Fibroblast of skin of left biceps (primary cell): ENCODE measurements around the gene RPS6KA2.
A peak's percentile ranks its signal among the peaks of the same experiment; 100 is the strongest.

Experiments
- DNase-seq, 2 experiments: peaks; one replicate each; pipeline ENCODE4 v3.0.0-alpha.2; 2013; ENCODE audit warnings: low read depth in 2 of 2

The RPS6KA2 gene

DNA sequence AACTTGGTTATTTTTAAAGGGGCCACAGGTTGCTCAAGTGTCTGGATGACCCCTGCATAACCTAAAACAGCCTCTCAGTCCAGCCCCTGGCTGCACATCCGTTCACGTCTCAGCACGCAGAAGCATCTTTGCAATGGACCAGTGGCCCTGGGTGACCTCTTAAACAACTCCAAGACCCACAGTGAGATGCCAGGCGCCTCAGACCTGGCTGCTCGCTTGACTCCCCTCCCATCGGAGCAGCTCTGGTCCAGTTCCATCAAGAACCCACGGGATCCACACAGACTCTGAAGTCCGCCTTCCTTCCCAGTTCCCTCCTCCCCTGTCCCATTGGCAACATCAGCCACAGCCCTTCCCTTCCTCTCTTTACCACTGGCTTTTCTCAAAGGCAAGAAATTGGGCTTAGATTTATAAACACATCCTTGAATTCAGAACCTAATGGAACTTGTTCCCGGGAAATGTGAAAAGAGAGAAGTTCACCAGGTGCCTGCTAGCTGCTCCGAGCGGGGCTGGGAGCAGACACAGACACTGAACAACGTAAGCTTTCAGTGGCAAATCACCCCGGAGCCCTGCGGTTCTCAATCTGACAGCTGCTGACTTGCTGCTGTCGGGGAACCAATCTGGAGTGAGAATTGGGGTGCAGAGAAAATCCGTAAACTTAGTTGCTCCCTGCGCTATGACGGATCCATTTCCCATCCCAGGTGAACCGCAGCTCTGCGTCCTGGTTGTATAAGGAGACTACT is 204.7 kb downstream of the RPS6KA2 start:
- DNase-seq = no peak

DNA sequence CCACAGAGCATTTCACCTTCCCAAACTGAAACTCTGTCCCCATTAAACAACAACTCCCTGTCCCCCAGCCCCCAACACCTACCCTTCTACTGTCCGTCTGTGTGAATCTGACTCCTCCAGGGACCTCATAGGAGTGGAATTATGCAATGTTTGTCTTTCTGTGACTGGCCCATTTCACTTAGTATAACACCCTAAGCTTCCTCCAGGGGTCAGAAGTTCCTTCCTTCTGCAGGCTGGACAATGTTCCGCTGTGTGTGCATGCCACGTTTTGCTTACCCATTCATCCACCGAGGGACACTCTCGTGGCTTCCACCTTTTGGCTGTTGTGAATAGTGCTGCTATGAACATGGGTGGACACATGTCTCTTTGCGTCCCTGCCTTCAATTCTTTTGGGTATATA is 206.7 kb downstream of the RPS6KA2 start:
- no peak for DNase-seq

DNA sequence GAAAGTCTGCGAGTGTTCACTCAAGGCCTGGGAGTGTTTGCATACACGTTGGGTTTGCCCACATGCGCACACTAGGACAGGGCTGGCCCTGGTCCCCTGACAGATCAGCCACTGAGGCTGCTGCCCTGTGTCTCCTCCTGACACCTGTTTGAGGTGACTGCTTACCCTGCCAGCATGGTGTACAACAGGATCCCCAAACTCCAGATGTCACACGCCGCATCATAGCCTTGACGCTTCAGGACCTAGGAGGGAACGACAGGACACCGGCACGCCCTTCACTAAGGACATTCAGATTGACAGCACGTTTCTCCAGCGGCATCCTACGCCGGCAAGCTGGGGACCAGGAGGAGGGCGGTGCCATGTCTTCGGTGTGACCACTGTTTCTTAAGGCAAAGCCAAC is 207.3 kb downstream of the RPS6KA2 start:
- DNase-seq = no peak

DNA sequence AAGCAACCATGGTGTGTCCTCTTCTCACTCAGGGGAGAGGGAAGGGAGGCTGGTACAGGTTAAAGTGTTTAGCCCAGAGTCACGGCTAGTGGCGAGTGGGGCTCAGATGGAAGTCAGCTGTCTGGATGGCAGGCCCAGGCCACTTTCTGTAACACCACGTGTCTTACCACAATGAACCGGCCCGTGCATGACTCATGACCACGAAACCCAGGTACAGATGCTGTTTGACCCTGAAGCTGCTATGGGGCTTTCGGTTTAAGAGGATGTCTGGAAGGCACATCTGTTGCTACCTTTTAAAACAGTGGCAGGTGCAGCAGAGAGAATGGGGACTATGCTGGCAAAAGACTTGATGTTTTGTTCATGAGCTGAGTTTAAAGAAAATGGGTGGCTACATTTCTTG is 207.8 kb downstream of the RPS6KA2 start:
- DNase-seq = no peak

DNA sequence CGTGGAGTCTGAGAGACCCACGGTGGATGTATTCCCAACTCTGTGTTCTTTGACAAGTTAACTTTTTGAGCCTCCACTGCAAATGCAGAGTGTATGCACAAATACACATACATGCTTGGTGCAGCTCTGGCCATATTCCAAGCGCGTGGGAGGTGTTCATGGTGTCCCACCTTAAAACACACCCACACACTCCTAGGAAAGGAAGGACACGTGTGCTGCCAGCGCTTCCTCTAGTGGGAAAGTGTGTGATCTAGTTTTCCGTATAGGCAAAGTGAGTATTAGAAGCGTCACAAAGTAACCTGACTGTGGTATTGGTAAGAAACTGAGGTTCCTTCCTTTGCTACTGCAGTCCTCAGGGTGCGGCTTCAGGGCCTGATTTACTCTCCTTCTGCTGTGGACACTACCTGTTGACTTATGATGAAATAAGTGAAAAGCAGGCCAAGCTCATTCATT is 208.3 kb downstream of the RPS6KA2 start:
- no peak for DNase-seq

DNA sequence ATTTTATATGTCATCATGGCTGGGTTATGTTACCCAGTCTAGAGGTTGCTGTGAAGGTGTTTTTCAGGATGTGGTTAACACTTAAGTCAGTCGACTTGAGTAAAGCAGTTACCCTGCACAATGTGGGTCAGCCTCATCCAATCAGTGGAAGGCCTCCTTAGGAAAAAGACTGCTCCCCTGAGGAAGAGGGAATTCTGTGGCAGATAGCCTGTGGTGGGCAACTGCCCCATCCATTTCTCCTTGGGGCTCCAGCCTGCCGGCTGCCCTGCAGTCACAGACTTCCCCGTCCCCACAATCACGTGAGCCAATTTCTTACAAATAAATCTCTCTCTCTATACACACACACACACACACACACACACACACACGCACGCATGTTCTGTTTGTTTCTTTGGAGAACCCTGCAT is 209.8 kb downstream of the RPS6KA2 start:
- no peak for DNase-seq

DNA sequence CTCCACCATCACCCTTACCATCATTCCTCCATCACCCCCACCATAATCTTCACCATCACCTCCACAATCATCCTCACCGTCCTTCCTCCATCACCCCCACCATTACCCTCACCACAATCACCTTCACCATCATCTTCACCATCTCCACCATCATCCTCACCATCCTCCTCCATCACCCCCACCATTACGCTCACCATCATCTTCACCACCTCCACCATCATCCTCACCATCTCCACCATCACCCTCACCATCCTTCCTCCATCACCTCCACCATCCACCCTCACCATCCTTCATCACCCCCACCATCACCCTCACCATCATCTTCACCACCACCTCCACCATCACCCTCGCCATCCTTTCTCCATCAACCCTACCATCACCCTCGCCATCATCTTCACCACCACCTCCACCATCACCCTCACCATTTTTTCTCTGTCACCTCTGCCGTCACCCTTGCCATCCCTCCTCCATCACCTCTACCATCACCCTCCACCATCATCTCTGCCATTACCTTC is 211.2 kb downstream of the RPS6KA2 start:
- no peak for DNase-seq

DNA sequence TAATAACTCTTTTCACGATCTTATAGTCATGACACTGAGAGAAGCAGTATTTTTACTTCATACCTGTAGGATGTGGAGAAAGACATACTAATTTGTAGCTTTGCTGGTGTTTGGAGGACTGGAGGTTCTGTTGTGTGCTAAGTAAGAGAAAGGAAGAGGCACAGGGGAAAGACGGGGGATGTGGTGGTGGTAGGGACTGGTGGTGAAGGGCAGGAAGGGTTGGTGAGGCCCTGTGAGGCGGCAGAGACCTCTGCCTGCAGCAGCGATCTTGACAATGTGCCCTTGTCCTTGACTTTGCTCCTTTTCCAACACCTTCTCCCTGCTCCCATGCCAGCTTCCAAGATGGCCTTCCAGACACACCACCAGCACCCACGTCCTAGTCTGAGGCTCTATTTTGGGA is 211.7 kb downstream of the RPS6KA2 start:
- DNase-seq = no peak

DNA sequence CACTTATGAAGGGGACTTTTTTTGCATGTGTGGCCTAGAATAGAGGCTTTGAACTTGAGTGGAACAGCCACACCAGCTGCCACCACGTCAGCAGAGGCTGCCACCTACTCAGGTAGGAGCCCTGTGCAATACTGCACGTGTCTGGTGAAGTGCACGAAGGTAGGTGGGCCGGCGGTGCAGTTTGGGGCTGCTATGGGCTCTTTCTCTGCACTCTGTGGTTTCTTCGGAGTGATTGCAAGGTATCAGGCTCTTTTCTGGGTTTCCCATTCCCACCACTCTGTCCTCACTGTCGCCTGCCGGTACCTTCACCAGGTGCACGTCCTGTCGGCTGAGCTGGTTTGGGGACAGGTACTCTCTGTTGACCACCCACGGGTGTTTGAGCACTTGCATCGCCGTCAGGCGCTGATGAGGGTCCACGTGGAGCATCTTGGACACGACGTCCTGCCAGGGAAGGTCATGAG is 213.5 kb downstream of the RPS6KA2 start:
- no peak for DNase-seq

DNA sequence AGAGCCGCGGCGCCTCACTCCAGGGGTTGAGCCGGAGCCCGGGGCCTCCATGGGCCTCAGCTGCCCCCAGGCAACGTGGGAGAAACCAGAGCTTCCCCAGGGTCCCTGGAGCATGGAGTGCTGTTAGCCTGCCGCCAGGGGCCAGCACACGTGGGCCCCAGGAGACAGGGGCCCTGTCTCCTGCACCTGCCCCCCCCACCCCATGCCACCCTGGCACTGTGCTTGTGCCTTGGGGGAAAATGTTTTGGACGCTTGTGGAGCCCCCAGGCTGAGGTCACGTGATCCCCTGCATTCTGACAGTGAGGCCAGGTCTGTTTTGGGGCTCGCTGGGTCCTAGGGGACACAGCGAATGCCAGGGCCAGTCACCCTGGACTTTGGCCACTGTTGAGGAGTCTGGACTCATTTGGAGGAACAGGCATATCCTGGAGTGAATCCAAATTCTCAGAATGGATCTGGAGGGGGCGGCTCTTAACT is 214.1 kb downstream of the RPS6KA2 start:
- no peak for DNase-seq

DNA sequence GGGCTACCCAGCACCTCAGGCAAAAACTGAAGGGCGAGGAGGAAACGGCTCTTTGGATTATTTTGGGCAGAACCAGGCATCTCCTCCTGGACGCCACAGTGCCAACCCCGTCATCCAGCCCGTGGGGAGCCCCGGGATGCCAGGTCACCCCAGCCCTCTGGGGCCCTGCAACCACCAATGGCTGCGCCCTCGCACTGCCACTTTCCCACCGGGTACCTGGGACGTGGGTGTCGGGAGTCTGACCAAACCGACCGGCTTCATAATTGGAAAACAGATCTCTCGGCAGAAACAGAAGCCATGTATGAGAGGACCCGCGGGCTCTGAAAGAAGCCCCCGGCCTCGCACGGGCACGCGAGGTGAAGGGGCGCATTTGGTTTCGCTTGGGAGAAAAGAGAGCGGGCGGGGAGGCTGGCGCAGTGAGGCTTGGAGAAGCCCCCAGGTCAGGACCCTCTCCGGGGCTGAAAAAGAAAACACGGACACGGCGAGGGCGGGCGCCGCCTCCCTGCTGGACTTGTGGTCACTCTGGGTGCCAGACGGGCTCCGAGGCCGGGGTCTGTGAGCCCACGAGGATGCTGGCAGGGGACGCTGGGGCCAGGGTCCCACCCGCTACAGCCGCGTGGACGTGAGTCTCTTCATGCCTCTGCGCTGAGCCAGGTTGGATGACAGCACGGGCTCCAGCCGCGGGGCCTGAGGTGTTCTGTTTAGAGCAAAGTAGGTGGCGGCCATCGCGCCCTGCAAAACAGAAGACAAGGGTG is 214.7 kb downstream of the RPS6KA2 start:
- DNase-seq = no peak

DNA sequence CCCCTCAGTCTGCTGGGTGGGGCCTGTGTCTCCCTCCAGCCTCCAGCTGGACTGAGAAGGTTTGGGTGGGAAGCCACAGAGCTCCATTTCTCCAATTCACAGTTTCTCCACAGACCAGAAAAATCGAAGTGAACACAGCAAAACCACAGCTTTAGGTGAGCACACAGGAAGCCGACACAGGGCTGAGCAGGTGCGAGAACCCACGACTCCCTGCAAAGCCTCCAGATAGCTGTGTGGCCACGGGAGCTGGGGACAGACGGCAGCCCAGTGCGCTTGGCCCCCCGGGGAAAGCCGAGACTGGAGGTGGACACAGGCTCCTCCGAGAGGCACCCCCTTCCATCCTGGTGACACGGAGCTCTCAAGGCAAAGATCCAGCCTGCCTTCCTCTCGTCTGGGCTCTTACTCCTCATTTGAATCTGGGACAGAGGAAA is 215.3 kb downstream of the RPS6KA2 start:
- DNase-seq = no peak

DNA sequence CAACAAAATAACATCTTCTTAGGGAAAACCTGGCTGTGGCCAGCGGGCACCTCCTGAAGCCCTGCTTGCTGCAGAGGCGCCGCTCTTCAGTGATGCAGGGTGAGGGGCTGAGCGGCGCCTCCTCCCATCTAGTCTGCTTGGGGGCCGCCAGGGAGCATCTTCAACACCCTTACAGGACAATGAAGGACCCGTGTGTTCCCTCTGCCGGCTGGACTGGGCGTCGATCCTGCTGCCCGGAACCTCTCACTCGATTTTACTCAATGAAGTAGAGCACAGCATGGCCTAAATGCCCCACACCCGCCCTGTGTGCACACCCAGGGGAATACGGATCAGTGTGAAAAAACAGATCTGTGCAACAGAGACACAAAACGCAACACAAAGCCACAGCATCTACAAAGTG is 215.8 kb downstream of the RPS6KA2 start:
- DNase-seq = no peak

DNA sequence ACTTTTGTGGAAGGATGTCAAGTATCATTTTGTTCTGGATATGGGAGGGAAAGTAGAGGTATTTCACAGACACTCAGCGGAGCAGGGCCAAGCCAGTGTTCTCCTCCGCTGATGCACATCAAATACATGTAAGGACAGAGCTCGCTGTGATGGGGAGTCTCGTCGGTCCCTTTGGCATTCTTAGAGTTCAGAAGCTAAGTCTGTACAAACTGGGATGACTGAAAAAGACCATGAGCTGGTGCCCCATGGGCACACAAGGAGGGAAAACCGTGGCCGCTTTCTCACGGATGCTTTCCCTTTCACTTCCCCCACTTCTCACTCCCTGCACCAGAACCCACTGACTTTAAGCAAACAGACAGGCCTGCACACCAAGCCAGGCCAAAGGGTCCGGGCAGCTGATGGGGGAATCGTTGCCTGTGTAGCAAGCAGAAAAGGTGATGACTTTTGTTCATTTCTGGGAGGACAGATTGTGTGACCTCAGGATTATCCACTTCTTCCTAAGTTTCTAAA is 216.6 kb downstream of the RPS6KA2 start:
- DNase-seq = no peak

DNA sequence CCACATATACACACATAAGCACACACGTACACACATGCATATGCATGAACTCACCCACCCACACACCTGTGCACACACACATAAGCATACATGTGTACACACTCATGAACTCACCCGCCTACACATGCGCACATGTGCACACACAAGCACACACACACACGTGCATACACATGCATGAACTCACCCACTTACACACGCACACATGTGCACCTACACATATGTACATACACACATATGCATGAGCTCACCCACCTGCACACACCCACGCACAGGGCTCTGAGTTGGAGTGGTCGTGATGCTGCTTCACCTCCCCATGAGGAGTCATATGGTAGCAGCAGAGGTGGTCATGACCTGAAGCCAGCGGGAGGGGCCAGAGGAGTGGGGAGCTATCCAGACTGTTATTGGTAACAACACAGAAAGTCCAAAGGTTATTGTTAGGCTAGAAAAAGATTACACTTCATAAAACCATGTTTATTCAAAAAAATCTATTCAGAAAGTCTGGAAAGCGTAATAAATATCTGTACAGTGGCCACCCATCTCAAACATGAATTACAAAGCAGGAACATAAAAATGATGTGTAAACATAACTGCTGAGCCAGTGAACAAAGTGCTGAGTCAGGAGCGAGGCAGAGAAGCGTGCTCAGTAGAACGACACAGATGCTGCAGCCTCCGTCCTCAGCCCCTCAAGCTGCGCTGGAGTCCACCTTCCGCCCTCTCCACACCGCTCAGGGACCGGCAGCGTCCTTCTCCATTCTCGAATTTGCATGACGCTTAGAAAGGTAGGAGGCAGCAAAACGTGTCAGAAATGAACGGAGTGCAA is 217.9 kb downstream of the RPS6KA2 start:
- no peak for DNase-seq

DNA sequence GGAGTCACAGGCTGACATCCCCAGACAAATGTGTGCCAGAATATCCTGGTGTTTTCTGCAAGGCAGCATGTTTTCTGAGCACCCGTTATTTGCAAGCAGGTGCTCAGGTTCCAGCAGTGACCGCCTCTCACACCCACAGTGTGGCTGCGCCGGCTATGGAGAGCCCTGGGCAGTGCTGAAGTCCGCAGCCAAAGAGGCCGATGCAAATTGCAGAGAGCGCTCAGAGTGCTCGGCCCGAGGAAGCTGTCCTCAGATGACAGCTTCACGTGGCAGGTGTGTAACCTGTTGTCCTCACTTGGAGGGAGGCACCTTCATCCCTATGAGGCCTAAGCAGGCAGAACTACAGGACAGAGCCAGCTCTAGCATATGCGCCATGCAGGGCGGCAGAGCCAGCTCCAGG is 220.9 kb downstream of the RPS6KA2 start:
- no peak for DNase-seq

DNA sequence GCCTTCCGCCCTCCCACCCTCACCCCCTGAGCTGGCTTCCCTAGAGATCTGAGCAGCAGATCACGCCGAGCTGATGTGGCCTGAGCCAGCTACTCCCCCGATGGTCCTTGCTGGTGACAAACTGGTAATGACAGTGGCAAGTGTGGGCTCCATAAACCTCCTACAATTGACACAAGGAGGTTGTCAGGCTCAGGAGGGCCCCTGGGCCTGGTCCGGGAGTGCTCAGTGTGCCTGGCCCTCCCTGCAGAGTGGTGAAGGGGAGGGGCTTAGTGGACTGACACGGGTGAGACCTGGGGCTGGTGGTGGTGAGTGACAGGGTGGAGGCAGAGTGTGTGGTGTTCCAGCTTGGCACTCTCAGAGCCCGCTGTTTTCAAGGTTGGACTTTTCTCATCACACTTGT is 221.7 kb downstream of the RPS6KA2 start:
- DNase-seq = no peak

DNA sequence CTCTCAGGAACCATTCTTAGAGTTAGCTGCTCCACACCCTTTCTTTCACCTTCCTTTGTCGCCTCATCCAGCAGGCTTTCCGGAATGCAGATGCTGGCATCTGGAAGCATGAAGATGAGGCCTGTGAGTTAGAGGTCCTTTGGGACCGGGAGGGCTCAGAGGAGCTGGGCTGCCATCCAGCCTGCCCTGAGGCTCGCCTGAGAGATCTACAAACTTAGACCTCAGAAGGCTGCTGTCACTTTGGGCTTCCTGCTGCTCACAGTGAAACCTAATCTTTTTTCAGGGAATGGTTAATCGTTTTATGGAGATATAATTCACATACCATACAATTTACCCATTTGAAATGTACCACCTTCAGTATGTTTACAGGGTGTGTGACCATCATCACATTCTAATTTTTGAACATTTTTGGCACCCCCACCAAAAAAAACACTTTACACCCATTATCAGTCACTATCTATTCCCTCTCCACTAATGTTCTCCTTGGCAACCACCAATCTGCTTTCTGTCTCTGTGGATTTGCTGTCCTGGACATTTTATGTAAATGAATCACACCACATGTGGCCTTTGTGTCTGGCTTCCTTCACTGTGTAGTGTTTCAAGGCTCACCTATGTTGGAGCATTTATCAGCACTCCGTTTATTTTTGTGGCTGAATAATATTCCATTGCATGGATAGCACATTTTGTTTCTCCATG is 224.3 kb downstream of the RPS6KA2 start:
- peak in 1 of 2 experiments; percentile 25 for DNase-seq

DNA sequence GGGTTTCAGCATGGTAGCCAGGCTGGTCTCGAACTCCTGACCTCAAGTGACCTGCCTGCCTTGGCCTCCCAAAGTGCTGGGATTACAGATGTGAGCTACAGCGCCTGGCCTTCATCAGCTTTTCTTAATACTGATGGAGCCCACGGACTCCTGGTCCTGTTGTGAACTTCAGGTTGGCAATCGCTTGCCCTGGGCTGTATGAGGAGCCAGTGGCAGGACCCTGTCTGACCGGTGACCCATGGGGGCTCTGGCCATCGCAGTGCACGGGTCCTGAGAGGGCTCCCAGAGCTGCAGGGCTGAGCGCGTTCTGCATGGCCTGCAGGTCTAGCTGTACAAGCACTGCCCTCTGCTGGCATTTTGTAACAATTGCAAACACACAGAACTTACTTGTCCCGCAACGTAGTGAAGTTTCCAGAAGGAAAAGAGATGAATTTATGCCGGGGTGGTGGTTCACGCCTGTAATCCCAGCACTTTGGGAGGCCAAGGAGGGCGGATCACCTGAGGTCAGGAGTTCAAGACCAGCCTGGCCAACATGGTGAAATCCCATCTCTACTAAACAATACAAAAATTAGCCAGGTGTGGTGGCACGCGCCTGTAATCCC is 226.3 kb downstream of the RPS6KA2 start:
- peak in 1 of 2 experiments; percentile 28 for DNase-seq

DNA sequence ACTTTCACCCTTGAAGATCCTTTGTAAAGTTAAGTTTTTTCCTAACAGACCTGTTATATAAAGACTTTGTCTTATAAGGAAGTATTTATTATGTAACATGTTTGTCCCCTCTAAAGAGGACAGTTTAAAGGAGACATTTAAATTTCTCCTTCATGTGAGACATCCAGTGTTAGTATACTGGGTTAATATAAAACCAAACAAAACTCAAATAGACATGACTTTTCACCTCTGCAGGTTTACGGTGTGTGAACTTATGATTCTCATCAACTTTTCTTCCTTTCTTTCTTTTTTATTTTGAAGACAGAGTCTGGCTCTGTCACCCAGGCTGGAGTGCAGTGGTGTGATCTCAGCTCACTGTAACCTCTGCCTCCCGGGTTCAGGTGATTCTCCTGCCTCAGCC is 226.9 kb downstream of the RPS6KA2 start:
- no peak for DNase-seq

DNA sequence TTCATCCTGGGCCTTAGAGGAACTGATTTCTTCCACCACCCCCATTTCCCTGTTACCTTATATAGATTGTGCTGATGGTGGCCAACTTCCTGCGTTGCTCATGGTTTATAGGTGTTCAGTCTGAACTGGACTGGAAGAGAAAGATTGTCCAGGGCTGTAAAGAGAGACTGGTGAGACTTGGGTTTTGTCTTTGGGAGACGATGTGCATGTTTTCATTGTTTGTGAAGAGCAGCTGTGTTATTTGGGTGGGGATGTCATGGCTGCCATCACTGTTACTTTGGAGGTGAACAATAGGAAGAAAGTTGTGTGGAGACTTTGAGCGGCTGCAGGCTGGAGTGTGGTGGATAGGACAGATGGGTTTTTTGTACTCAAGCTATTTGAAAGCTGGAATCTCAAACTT is 228.7 kb downstream of the RPS6KA2 start:
- DNase-seq = no peak
